Endothelial cell of umbilical vein (primary cell): ENCODE results near the gene ZNF407.

Experiments used
- EZH2 ChIP-seq: IDR thresholded peaks from 2 replicates; pipeline ENCODE4 v1.6.1; 2012; ENCODE audit warnings: borderline replicate concordance, low read depth, mild to moderate bottlenecking, moderate library complexity, low read length, inconsistent platforms; ENCODE audit not compliant: severe bottlenecking
- FOS ChIP-seq: IDR thresholded peaks from 2 replicates; pipeline ENCODE4 v1.6.1; 2011; ENCODE audit warnings: mild to moderate bottlenecking, low read length, moderate library complexity, borderline replicate concordance; ENCODE audit not compliant: insufficient read depth
- JUN ChIP-seq: IDR thresholded peaks from 2 replicates; pipeline ENCODE4 v1.6.1; 2011; ENCODE audit warnings: borderline replicate concordance, low read depth; ENCODE audit not compliant: insufficient read length, insufficient read depth
- MYC ChIP-seq: IDR thresholded peaks from one replicate; pipeline ENCODE4 v1.6.1; 2011; ENCODE audit warnings: mild to moderate bottlenecking, low read depth, low read length
- POLR2A ChIP-seq: IDR thresholded peaks from 2 replicates; pipeline ENCODE4 v1.6.1; 2012; ENCODE audit warnings: low read depth, mild to moderate bottlenecking, control low read depth, low read length
- POLR2AphosphoS5 ChIP-seq: IDR thresholded peaks from 2 replicates; pipeline ENCODE4 v1.6.1; 2012; ENCODE audit warnings: low read depth, mild to moderate bottlenecking, control low read depth, low read length, moderate library complexity; ENCODE audit not compliant: insufficient read depth
- TF ChIP-seq, protein P1 (sequence below), 2 donors: IDR thresholded peaks; 1 replicate in 1 of 2; 2 replicates in 1 of 2; pipeline ENCODE4 v1.5.1; 2011; ENCODE audit warnings: low read length in 2 of 2, mild to moderate bottlenecking in 2 of 2, moderate library complexity in 2 of 2, control low read depth in 1 of 2, inconsistent platforms in 1 of 2, low read depth in 1 of 2; ENCODE audit not compliant: insufficient read depth in 1 of 2; ENCODE audit errors: extremely low read depth in 1 of 2
- TF ChIP-seq, protein P2 (sequence below): IDR thresholded peaks from 2 replicates; pipeline ENCODE4 v1.6.1; 2011; ENCODE audit not compliant: insufficient read depth, insufficient read length

DNA sequence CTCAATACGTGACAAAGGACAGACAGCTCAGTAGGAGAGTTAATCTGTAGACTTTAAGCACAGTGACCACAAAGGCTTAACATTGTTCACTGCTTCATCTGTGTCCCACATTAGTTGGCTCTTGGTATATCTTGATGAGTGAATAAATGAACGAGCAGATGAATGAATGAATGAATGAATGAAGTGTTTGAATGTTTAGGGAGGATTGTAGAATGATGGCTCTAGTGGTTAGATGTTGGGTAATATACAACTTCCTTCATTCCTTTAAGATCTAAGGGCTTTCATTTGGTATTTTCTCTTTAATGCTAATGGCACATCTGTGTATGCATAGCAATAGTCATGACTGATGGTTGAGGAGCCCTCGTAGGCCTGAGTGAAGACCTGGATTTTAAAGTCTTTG is 40.5 kb downstream of the ZNF407 start:
- TF ChIP-seq POLR2AphosphoS5, result no peak
- TF ChIP-seq, protein P1, sequence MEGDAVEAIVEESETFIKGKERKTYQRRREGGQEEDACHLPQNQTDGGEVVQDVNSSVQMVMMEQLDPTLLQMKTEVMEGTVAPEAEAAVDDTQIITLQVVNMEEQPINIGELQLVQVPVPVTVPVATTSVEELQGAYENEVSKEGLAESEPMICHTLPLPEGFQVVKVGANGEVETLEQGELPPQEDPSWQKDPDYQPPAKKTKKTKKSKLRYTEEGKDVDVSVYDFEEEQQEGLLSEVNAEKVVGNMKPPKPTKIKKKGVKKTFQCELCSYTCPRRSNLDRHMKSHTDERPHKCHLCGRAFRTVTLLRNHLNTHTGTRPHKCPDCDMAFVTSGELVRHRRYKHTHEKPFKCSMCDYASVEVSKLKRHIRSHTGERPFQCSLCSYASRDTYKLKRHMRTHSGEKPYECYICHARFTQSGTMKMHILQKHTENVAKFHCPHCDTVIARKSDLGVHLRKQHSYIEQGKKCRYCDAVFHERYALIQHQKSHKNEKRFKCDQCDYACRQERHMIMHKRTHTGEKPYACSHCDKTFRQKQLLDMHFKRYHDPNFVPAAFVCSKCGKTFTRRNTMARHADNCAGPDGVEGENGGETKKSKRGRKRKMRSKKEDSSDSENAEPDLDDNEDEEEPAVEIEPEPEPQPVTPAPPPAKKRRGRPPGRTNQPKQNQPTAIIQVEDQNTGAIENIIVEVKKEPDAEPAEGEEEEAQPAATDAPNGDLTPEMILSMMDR (IDR thresholded peaks at IDR 0.05; ENCODE audit: extremely low read depth in 1 of 2, insufficient read depth in 1 of 2, low read depth in 1 of 2, low read length in 2 of 2), result no peak
- TF ChIP-seq POLR2A, result no peak
- TF ChIP-seq EZH2, result no peak
- TF ChIP-seq, protein P2, sequence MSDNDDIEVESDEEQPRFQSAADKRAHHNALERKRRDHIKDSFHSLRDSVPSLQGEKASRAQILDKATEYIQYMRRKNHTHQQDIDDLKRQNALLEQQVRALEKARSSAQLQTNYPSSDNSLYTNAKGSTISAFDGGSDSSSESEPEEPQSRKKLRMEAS, result no peak
- no peak for TF ChIP-seq JUN
- no peak for TF ChIP-seq FOS
- no peak for TF ChIP-seq MYC
